Tibial nerve (tissue), 4 donors: ENCODE results near the gene HES5. TPM values are rescaled to one million over a fixed set of nuclear protein-coding genes. Genes with fewer than 3 reads are reported as not detected.

Experiments
- DNase-seq, 2 donors: peaks; one replicate each; pipeline ENCODE4 v3.0.0-alpha.2; 2019; ENCODE audit warnings: low spot score in 2 of 2
- H3K27ac ChIP-seq, 4 donors: fragments of 200-600 bp; sonication (generic) in 3 of 4; one replicate each; pipeline ENCODE4 v1.5.1; 2017 to 2019; ENCODE audit warnings: mild to moderate bottlenecking in 1 of 4
- H3K27me3 ChIP-seq, 2 donors: fragments of 200-600 bp; sonication (generic) in 1 of 2; one replicate each; pipeline versions ENCODE4 v1.5.1 to v1.6.0; 2017 to 2019
- H3K36me3 ChIP-seq, 3 donors: fragments of 200-600 bp; sonication (generic); one replicate each; pipeline ENCODE4 v1.5.1; 2018 to 2019
- H3K4me1 ChIP-seq, 4 donors: fragments of 200-600 bp; sonication (generic) in 3 of 4; one replicate each; pipeline ENCODE4 v1.5.1; 2017 to 2019
- H3K4me3 ChIP-seq, 4 donors: fragments of 200-600 bp; sonication (generic) in 3 of 4; one replicate each; pipeline ENCODE4 v1.5.1; 2017 to 2019; ENCODE audit warnings: mild to moderate bottlenecking in 1 of 4, moderate library complexity in 1 of 4
- H3K9me3 ChIP-seq, 4 donors: fragments of 200-600 bp; sonication (generic) in 3 of 4; one replicate each; pipeline ENCODE4 v1.5.1; 2017 to 2019
- EP300 ChIP-seq, 2 donors: sonication (generic); formaldehyde crosslinking; IDR thresholded peaks; one replicate each; pipeline ENCODE4 v1.6.1; 2017; ENCODE audit warnings: antibody characterized with exemption in 2 of 2, mild to moderate bottlenecking in 1 of 2
- POLR2A ChIP-seq, 2 donors: fragments of 450-650 bp; IDR thresholded peaks; one replicate each; pipeline ENCODE4 v1.6.1; 2017; ENCODE audit warnings: antibody characterized with exemption in 2 of 2, mild to moderate bottlenecking in 2 of 2, moderate library complexity in 2 of 2
- WGBS, 2 donors: methylation state at CpG; one replicate each; pipeline ENCODE4 v1.1.5; 2018; 5-methylcytosine and 5-hydroxymethylcytosine counted together
- total RNA-seq, 4 donors: library from RNA; depleted of rRNA; stranded (reverse); fragments of >200 nt; gene quantifications; one replicate each; pipeline ENCODE4 v1.1.0, GENCODE V29; 2016
- TF ChIP-seq, protein P1 (sequence below), 5 experiments: fragments of 200-600 bp in 3 of 5; fragments of 450-650 bp in 2 of 5; sonication (generic) in 3 of 5; IDR thresholded peaks; one replicate each; pipeline ENCODE4 v1.5.1; 2016 to 2019; ENCODE audit warnings: antibody characterized with exemption in 5 of 5, mild to moderate bottlenecking in 3 of 5, moderate library complexity in 2 of 5

Gene HES5
- total RNA-seq, 4 donors from 2014 or later = 0.87 TPM; not detected in 3

DNA sequence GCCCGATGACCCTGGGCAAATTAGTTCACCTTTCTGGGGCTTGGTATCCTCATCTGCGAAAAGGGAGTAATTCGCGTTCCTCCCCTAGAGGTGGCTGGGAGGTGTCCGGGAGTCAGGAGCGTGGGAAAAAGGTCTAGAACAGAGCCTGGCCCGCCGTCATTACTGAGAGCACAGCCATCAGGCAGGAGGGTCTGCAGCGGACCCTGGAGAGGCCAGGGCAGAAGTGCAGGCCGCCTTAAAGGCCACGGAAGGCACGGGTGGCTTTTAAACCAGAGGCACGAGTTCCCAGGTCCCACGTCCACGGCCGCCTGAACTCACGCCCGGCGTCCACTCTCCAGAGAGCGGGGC is 4.5 kb downstream of the HES5 start:
- Histone ChIP-seq H3K4me1 (peaks cover 0 to 62% (median 34%) of the 10 kb centered on the region in 4 donors), H3K4me3 (peak overlapping the region; percentile 52 to 92 (median 71)), H3K9me3 (no peaks in the 10 kb centered on the region), H3K27me3 (peaks cover 0 to 22% of the 10 kb centered on the region in 2 donors), H3K36me3 (peaks cover 0 to 16% (median 9%) of the 10 kb centered on the region in 3 donors), H3K27ac (peak overlapping the region in 3 of 4 donors; percentile 21 to 87 (median 81))
- no peak for DNase-seq
- WGBS, 2 donors = 3 to 6% methylated on average over 11 to 15 of the region's 20 CpGs
- TF ChIP-seq EP300 (IDR thresholded peaks at IDR 0.05) = no peak
- TF ChIP-seq, protein P1, sequence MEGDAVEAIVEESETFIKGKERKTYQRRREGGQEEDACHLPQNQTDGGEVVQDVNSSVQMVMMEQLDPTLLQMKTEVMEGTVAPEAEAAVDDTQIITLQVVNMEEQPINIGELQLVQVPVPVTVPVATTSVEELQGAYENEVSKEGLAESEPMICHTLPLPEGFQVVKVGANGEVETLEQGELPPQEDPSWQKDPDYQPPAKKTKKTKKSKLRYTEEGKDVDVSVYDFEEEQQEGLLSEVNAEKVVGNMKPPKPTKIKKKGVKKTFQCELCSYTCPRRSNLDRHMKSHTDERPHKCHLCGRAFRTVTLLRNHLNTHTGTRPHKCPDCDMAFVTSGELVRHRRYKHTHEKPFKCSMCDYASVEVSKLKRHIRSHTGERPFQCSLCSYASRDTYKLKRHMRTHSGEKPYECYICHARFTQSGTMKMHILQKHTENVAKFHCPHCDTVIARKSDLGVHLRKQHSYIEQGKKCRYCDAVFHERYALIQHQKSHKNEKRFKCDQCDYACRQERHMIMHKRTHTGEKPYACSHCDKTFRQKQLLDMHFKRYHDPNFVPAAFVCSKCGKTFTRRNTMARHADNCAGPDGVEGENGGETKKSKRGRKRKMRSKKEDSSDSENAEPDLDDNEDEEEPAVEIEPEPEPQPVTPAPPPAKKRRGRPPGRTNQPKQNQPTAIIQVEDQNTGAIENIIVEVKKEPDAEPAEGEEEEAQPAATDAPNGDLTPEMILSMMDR (IDR thresholded peaks at IDR 0.05) = no peak
- no peak for TF ChIP-seq POLR2A (IDR thresholded peaks at IDR 0.05)

DNA sequence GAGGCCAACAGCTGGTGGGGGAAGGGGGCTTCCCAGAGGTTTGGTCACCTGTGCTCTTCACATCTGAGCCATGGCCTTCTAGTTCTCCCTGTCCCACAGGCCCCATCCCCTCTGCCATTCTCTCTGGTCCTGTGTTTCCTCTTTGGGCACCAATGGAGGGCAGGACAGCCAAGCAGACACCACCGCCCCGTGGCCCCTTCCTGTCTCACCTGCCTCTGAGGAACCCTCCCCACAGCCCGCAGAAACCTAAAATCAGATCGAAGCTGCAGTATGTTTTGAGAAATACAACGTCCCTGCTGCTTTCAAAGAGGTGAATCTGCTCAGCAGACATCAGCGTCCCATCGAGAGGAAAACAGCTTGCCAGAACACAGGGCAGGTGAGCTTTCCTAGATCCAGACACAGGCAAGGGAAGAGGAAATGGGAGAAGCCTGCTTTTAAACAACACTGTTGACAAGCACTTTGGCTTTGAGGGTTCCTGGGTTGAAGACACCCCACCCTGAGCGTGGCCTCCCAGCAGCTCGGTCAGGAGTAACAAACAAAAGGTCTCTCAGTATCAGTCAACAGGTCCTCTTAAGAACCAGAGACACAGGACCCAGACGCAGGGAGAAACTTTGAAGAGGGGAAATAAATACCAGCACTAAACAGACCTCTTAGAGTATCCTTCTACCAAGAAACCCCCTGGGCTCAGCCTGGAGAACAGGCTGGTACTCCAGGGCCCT is 6.0 kb downstream of the HES5 start:
- Histone ChIP-seq H3K4me3 (peak overlapping the region in 1 of 4 donors; percentile 19), H3K27me3 (peaks cover 0 to 13% of the 10 kb centered on the region in 2 donors), H3K4me1 (peaks cover 0 to 50% (median 30%) of the 10 kb centered on the region in 4 donors), H3K36me3 (peaks cover 0 to 31% (median 24%) of the 10 kb centered on the region in 3 donors), H3K27ac (no peak overlapping the region), H3K9me3 (no peaks in the 10 kb centered on the region)
- no peak for DNase-seq
- 73 to 78% methylated on average over 10 of the region's 10 CpGs for WGBS, 2 donors
- TF ChIP-seq EP300 (IDR thresholded peaks at IDR 0.05) = no peak

DNA sequence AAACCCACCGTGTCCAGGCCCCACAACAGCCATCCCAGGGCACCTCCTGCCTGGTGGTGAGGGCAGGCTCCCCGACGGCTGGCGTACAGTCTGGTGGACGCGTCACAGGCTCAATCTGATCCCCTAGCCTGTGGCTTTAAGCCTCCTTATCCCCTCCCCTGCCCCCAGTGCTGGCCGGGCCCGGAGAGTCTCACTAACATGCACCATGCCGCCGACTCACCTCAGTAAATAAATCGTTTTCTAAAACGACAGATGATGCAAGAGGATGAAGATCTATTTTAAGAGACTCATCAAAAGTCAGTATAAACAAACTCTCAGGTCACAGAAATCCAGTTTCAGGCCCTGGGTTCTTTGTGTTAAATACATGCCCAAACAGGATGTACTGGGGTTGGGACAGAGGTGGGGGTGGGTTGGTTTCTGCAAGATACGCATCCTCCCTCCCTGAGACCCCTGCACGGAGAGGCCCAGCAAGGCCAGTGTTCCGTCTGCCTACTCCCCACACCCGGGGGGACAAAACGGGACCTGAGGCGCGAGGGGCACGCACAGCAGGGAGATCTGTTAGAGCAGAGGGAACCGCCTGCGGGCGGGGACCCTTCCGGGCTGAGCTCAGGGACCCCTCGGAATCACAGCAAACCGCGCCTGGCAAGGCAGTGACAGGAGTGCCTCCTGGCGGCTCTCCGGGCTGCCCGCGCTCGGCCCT is 6.7 kb downstream of the HES5 start:
- peaks cover 3 to 38% (median 32%) of the 10 kb centered on the region in 3 donors for H3K36me3 ChIP-seq
- peaks cover 0 to 6% of the 10 kb centered on the region in 2 donors for H3K27me3 ChIP-seq
- H3K4me1 ChIP-seq = peaks cover 0 to 43% (median 26%) of the 10 kb centered on the region in 4 donors
- H3K4me3 ChIP-seq = no peak overlapping the region
- WGBS, 2 donors = 65 to 72% methylated on average over 21 to 26 of the region's 32 CpGs
- TF ChIP-seq, protein P1 (IDR thresholded peaks at IDR 0.05) = no peak
- TF ChIP-seq POLR2A (IDR thresholded peaks at IDR 0.05) = no peak
- TF ChIP-seq EP300 (IDR thresholded peaks at IDR 0.05) = no peak
- no peaks in the 10 kb centered on the region for H3K9me3 ChIP-seq
- DNase-seq = no peak
- H3K27ac ChIP-seq = no peak overlapping the region

DNA sequence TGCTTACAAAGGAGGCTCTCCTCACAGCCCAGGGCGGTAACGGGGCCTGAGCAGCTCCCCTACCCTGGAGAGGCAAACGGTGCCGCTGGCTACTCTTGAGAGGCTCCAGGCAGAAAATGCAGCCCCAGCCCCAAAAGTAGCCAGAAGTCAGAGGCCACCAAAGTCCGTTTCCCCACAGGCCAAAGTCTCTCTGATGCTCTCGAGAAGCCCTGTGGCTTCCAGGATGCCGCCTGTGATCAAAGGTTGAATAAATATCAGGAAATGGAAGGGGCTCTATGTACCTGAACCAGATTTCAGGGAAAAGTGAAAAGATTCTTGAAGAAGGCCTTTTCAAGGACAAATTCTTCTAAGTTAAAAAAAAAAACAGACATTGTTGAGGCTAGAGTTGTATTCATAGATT is 7.8 kb downstream of the HES5 start:
- H3K4me3 ChIP-seq = no peak overlapping the region
- no peak overlapping the region for H3K27ac ChIP-seq
- no peak for DNase-seq
- no peaks in the 10 kb centered on the region for H3K27me3 ChIP-seq
- 85 to 86% methylated on average over 7 of the region's 7 CpGs for WGBS, 2 donors
- H3K9me3 ChIP-seq = no peaks in the 10 kb centered on the region
- H3K4me1 ChIP-seq = peaks cover 0 to 34% (median 24%) of the 10 kb centered on the region in 4 donors
- TF ChIP-seq EP300 (IDR thresholded peaks at IDR 0.05) = no peak
- TF ChIP-seq POLR2A (IDR thresholded peaks at IDR 0.05) = no peak
- TF ChIP-seq, protein P1 (IDR thresholded peaks at IDR 0.05) = no peak
- peaks cover 4 to 49% (median 41%) of the 10 kb centered on the region in 3 donors for H3K36me3 ChIP-seq

DNA sequence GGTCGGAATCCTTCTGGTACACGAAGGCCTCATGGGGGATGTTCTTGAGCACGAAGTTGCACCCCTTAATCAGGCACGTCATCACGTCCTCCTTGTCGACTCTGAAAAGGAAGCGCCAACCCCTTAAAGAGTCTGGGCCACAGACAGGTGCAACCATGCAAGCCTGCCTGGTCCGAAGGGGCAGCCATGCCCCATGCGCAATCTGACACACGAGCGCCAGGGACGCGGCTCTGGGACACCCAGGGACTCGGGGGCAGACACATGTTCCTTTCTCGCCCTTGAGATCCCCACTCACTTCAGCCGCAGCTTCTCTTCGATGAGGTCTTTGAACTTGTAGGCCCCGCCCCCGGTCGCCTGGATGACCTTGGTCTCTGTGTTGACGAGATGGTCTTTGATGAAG is 9.3 kb downstream of the HES5 start:
- H3K27me3 ChIP-seq = no peaks in the 10 kb centered on the region
- DNase-seq = no peak
- no peaks in the 10 kb centered on the region for H3K9me3 ChIP-seq
- H3K4me3 ChIP-seq = no peak overlapping the region
- H3K27ac ChIP-seq = no peak overlapping the region
- peaks cover 0 to 26% (median 17%) of the 10 kb centered on the region in 4 donors for H3K4me1 ChIP-seq
- TF ChIP-seq EP300 (IDR thresholded peaks at IDR 0.05) (no peak), POLR2A (IDR thresholded peaks at IDR 0.05) (no peak)
- TF ChIP-seq, protein P1 (IDR thresholded peaks at IDR 0.05) = no peak
- peaks cover 8 to 64% (median 50%) of the 10 kb centered on the region in 3 donors for H3K36me3 ChIP-seq
- 92 to 95% methylated on average over 21 of the region's 21 CpGs for WGBS, 2 donors
